GM19328 (cell line): ENCODE results near the gene KCMF1.

ENCODE experiments used
- ATAC-seq: cut with Tn5 transposase; IDR thresholded peaks from one replicate; pipeline ENCODE4 v1.9.1; 2021; ENCODE audit warnings: mild to moderate bottlenecking, moderate library complexity; ENCODE audit not compliant: unreplicated experiment

The KCMF1 gene

GRCh38 chr2:85076618-85077274, 105.8 kb downstream of the KCMF1 start:
- no peak for ATAC-seq

- no peak for ATAC-seq
Measured at GRCh38 chr2:85077859-85078419, 107.0 kb downstream of the KCMF1 start.

- ATAC-seq: no peak
Measured at GRCh38 chr2:85078536-85078935, 107.6 kb downstream of the KCMF1 start.

- no peak for ATAC-seq
Measured at GRCh38 chr2:85083092-85083491, 112.1 kb downstream of the KCMF1 start.

GRCh38 chr2:85085563-85085962, 114.6 kb downstream of the KCMF1 start:
- ATAC-seq: no peak

GRCh38 chr2:85087541-85087940, 116.6 kb downstream of the KCMF1 start:
- no peak for ATAC-seq

GRCh38 chr2:85088921-85089320, 118.0 kb downstream of the KCMF1 start:
- no peak for ATAC-seq

- no peak for ATAC-seq
Measured at GRCh38 chr2:85089585-85089984, 118.6 kb downstream of the KCMF1 start.

GRCh38 chr2:85091838-85092237, 120.9 kb downstream of the KCMF1 start:
- no peak for ATAC-seq

GRCh38 chr2:85095094-85095493, 124.1 kb downstream of the KCMF1 start:
- no peak for ATAC-seq

- no peak for ATAC-seq
Measured at GRCh38 chr2:85096616-85097015, 125.7 kb downstream of the KCMF1 start.

GRCh38 chr2:85104228-85104627, 133.3 kb downstream of the KCMF1 start:
- no peak for ATAC-seq

GRCh38 chr2:85106489-85107180, 135.7 kb downstream of the KCMF1 start:
- no peak for ATAC-seq
